Measurements from ENCODE around the gene SNED1. TPM values are rescaled to one million over a fixed set of nuclear protein-coding genes. Genes with fewer than 3 reads are reported as not detected.

The SNED1 gene
- total and polyA plus RNA-seq, 9 of the 15 experiments (the other 6 are each of a cell fraction or from before 2014, with no cell fraction given) = 0.03 to 0.07 (median 0.05) TPM; not detected in 5

GRCh38 chr2:241048949-241049343 is 50.5 kb downstream of the SNED1 start:
- FAIRE-seq = no peak
- 4% methylated on average over 5 of the region's 11 CpGs for WGBS (ENCODE audit: insufficient coverage, low coverage, missing lambda C conversion rate)
- in situ Hi-C loops (cut with MboI) = no loop called here

GRCh38 chr2:241049739-241050623 is 51.6 kb downstream of the SNED1 start:
- ATAC-seq = peak; percentile 88
- no peaks in the 10 kb centered on the region for H3K36me3 ChIP-seq (ENCODE audit: control insufficient read depth, insufficient read depth, low read length)
- FAIRE-seq = no peak
- H2AFZ ChIP-seq (ENCODE audit: low read depth, low read length) = no peak overlapping the region
- H3K79me2 ChIP-seq (ENCODE audit: control insufficient read depth, insufficient read depth, low read length) = no peaks in the 10 kb centered on the region
- H3K27me3 ChIP-seq (ENCODE audit: control insufficient read depth in 2 of 2, insufficient read depth in 2 of 2, low read length in 2 of 2) = peaks cover 0 to 36% of the 10 kb centered on the region in 2 experiments; a peak in 2 of 5 replicates
- WGBS (ENCODE audit: insufficient coverage, low coverage, missing lambda C conversion rate) = 15% methylated on average over 36 of the region's 38 CpGs
- no TSS peak for BruUV-seq (replicated peaks)
- no peak overlapping the region for H3K4me2 ChIP-seq (ENCODE audit: insufficient read depth, low read length)
- intact Hi-C loops (cut with micrococcal nuclease) (no loop called here), in situ Hi-C loops (cut with MboI) (no loop called here)
- no peak overlapping the region for H3K9ac ChIP-seq (ENCODE audit: insufficient read depth in 1 of 2, low read depth in 2 of 2, low read length in 2 of 2)
- ChIA-PET POLR2A (interaction anchor here (0.6 to 0.7 kb wide), 2 partner anchors 109 to 1988 kb away, joined by 3 read pairs; no protein-coding TSS in a partner anchor), CTCF (ENCODE audit: low intra/inter-chr PET ratio) (no interaction called here)
- no peak overlapping the region for H3K27ac ChIP-seq (ENCODE audit: extremely low read depth, low read depth, low read length)
- no peaks in the 10 kb centered on the region for H3K9me3 ChIP-seq (replicated peaks; ENCODE audit: control insufficient read depth, insufficient read depth, low read depth, low read length)
- peak; percentile 28 to 67 (median 52) for DNase-seq (ENCODE audit: extremely low read depth in 1 of 4, low spot score in 3 of 4)
- H3K4me3 ChIP-seq = no peak overlapping the region
- H4K20me1 ChIP-seq (replicated peaks; ENCODE audit: control insufficient read depth, insufficient read depth, low read length) = peaks cover 3% of the 10 kb centered on the region; the same call in 1 of the 2 replicates
- H3K4me1 ChIP-seq (replicated peaks in 1 of 2; ENCODE audit: control insufficient read depth in 2 of 2, insufficient read depth in 2 of 2, low read length in 2 of 2) = no peaks in the 10 kb centered on the region; a peak in 1 of 5 replicates
- no peaks in the 10 kb centered on the region for H3K9me1 ChIP-seq (ENCODE audit: control insufficient read depth, insufficient read depth, low read length)
- no peak for TF ChIP-seq SMAD2 (IDR thresholded peaks at IDR 0.05; ENCODE audit: low read depth, low read length)
- TF ChIP-seq ZNF77 (CRISPR knock-in tag; IDR thresholded peaks at IDR 0.05) = no peak
- no peak for TF ChIP-seq ZNF436 (CRISPR knock-in tag; IDR thresholded peaks at IDR 0.05)
- no peak for TF ChIP-seq MAX (CRISPR knock-in tag; IDR thresholded peaks at IDR 0.05)
- no peak for TF ChIP-seq TCF3 (CRISPR knock-in tag; IDR thresholded peaks at IDR 0.05)
- no peak for TF ChIP-seq OTX1 (CRISPR knock-in tag; IDR thresholded peaks at IDR 0.05)
- no peak for TF ChIP-seq ZBTB17 (CRISPR knock-in tag; IDR thresholded peaks at IDR 0.05)
- TF ChIP-seq MTF1 (CRISPR knock-in tag; IDR thresholded peaks at IDR 0.05; ENCODE audit: borderline replicate concordance) = no peak
- TF ChIP-seq LEF1 (IDR thresholded peaks at IDR 0.05) = no peak
- TF ChIP-seq RBFOX2 (IDR thresholded peaks at IDR 0.05; ENCODE audit: low read depth, low read length) = no peak
- TF ChIP-seq HBP1 (CRISPR knock-in tag; IDR thresholded peaks at IDR 0.05) = no peak
- TF ChIP-seq KDM2B (CRISPR knock-in tag; IDR thresholded peaks at IDR 0.05) = no peak
- TF ChIP-seq CHCHD3 (CRISPR knock-in tag; IDR thresholded peaks at IDR 0.05) = no peak

More at GRCh38 chr2:241048949-241049343, 50.5 kb downstream of the SNED1 start:
- Histone ChIP-seq H3K4me1 (replicated peaks in 1 of 2; ENCODE audit: control insufficient read depth in 2 of 2, insufficient read depth in 2 of 2, low read length in 2 of 2) (no peaks in the 10 kb centered on the region; a peak in 1 of 5 replicates), H3K9me1 (ENCODE audit: control insufficient read depth, insufficient read depth, low read length) (no peaks in the 10 kb centered on the region), H3K9ac (ENCODE audit: insufficient read depth in 1 of 2, low read depth in 2 of 2, low read length in 2 of 2) (no peak overlapping the region), H3K9me3 (replicated peaks; ENCODE audit: control insufficient read depth, insufficient read depth, low read depth, low read length) (no peaks in the 10 kb centered on the region), H3K36me3 (ENCODE audit: control insufficient read depth, insufficient read depth, low read length) (no peaks in the 10 kb centered on the region), H4K20me1 (replicated peaks; ENCODE audit: control insufficient read depth, insufficient read depth, low read length) (peaks cover 3% of the 10 kb centered on the region; the same call in 1 of the 2 replicates), H3K27ac (ENCODE audit: extremely low read depth, low read depth, low read length) (no peak overlapping the region), H3K4me3 (no peak overlapping the region), H3K79me2 (ENCODE audit: control insufficient read depth, insufficient read depth, low read length) (no peaks in the 10 kb centered on the region), H2AFZ (ENCODE audit: low read depth, low read length) (no peak overlapping the region), H3K4me2 (ENCODE audit: insufficient read depth, low read length) (no peak overlapping the region), H3K27me3 (ENCODE audit: control insufficient read depth in 2 of 2, insufficient read depth in 2 of 2, low read length in 2 of 2) (peaks cover 0 to 36% of the 10 kb centered on the region in 2 experiments; a peak in 2 of 5 replicates)
- POLR2A ChIA-PET = interaction anchor here (0.6 to 0.7 kb wide), 2 partner anchors 110 to 186 kb away, joined by 3 read pairs; no protein-coding TSS in a partner anchor
- ATAC-seq (no peak), DNase-seq (ENCODE audit: extremely low read depth in 1 of 4, low spot score in 3 of 4) (no peak)
- CTCF ChIA-PET (ENCODE audit: low intra/inter-chr PET ratio) = no interaction called here
- TF ChIP-seq U2AF1 (optimal IDR thresholded peaks at IDR 0.05; ENCODE audit: low read depth, low read length) = no peak
- no peak for TF ChIP-seq RBM25 (IDR thresholded peaks at IDR 0.05; ENCODE audit: low read depth, low read length, severe bottlenecking)
- no peak for TF ChIP-seq ZSCAN29 (IDR thresholded peaks at IDR 0.05)
- no peak for TF ChIP-seq ZNF23 (CRISPR knock-in tag; IDR thresholded peaks at IDR 0.05)
- no peak for TF ChIP-seq FOXA1 (IDR thresholded peaks at IDR 0.05; ENCODE audit: borderline replicate concordance)
- no TSS peak for BruUV-seq (replicated peaks)
- intact Hi-C loops (cut with micrococcal nuclease) = no loop called here
